GM10266 (cell line): ENCODE results near the gene ENOX1.

Experiments
- DNase-seq: peaks from one replicate; pipeline ENCODE4 v3.0.0; 2012; ENCODE audit errors: extremely low spot score
- CTCF ChIP-seq: IDR thresholded peaks from 2 replicates; pipeline ENCODE4 v1.5.1; 2012; ENCODE audit warnings: mild to moderate bottlenecking, low read depth; ENCODE audit not compliant: control insufficient read depth, insufficient read depth; ENCODE audit errors: missing control alignments

ENOX1 gene

GRCh38 chr13:43484432-43485225 is 302.1 kb downstream of the ENOX1 start:
- TF ChIP-seq CTCF, result no peak
- no peak for DNase-seq

- no peak for DNase-seq
- TF ChIP-seq CTCF, result no peak
These were observed 302.8 kb downstream of the ENOX1 start for GRCh38 chr13:43483930-43484329.

GRCh38 chr13:43482641-43483040 is 304.1 kb downstream of the ENOX1 start:
- no peak for DNase-seq

GRCh38 chr13:43482026-43482425 is 304.7 kb downstream of the ENOX1 start:
- TF ChIP-seq CTCF, result no peak
- DNase-seq, result no peak

More at GRCh38 chr13:43482641-43483040, 304.1 kb downstream of the ENOX1 start:
- TF ChIP-seq CTCF, result no peak

- no peak for TF ChIP-seq CTCF
- no peak for DNase-seq
These were observed 307.9 kb downstream of the ENOX1 start for GRCh38 chr13:43478902-43479301.

GRCh38 chr13:43478211-43478610 is 308.6 kb downstream of the ENOX1 start:
- no peak for TF ChIP-seq CTCF
- no peak for DNase-seq

- no peak for DNase-seq
- no peak for TF ChIP-seq CTCF
These were observed 311.6 kb downstream of the ENOX1 start for GRCh38 chr13:43475140-43475539.
